ENCODE measurements around the gene OLFML3. TPM values are rescaled to one million over a fixed set of nuclear protein-coding genes. Genes with fewer than 3 reads are reported as not detected.

OLFML3 gene
- total and polyA plus RNA-seq, 7 experiments from 2014 or later, result 0.24 to 1.8 (median 1.1) TPM; not detected in 2

- intact Hi-C loops (cut with micrococcal nuclease), result no loop called here
- DNase-seq, result no peak
- ChIA-PET POLR2A (interaction anchor here (0.6 to 1.1 kb wide), 3 partner anchors 35 to 39 kb away, joined by 3 to 7 read pairs (median 3); no protein-coding TSS in a partner anchor), CTCF (interaction anchor here (0.7 kb wide), 1 partner anchor 36 kb away, joined by 3 read pairs; no protein-coding TSS in a partner anchor)
- no peak for ATAC-seq
- H3K4me1 Mint-ChIP-seq, result peaks cover 4 to 34% (median 19%) of the 10 kb centered on the region in 7 donors
- Histone ChIP-seq H3K36me3 (ENCODE audit: control insufficient read depth in 2 of 3, insufficient read depth in 3 of 3, low read length in 3 of 3) (peaks cover 49 to 84% (median 65%) of the 10 kb centered on the region in 3 experiments), H3K4me3 (ENCODE audit: low read length) (no peak overlapping the region), H3K27me3 (ENCODE audit: control insufficient read depth in 2 of 2, insufficient read depth in 2 of 2, low read length in 2 of 2) (no peaks in the 10 kb centered on the region), H3K9me3 (ENCODE audit: control insufficient read depth in 2 of 3, low read length in 3 of 3) (no peaks in the 10 kb centered on the region), H3K27ac (ENCODE audit: low read depth, low read length) (no peak overlapping the region), H3K4me1 (ENCODE audit: control insufficient read depth in 2 of 2, insufficient read depth in 2 of 2, low read length in 2 of 2) (no peaks in the 10 kb centered on the region)
- peaks cover 22 to 67% (median 49%) of the 10 kb centered on the region in 5 donors for H3K36me3 Mint-ChIP-seq
- no peaks in the 10 kb centered on the region for H3K27me3 Mint-ChIP-seq
- peak overlapping the region in 3 of 9 donors; percentile 21 to 38 (median 36) for H3K27ac Mint-ChIP-seq
- H3K9me3 Mint-ChIP-seq, result no peaks in the 10 kb centered on the region
- no peak overlapping the region for H3K4me3 Mint-ChIP-seq
These were observed 13.4 kb upstream of the OLFML3 start for GRCh38 chr1:113965703-113966412.

DNA sequence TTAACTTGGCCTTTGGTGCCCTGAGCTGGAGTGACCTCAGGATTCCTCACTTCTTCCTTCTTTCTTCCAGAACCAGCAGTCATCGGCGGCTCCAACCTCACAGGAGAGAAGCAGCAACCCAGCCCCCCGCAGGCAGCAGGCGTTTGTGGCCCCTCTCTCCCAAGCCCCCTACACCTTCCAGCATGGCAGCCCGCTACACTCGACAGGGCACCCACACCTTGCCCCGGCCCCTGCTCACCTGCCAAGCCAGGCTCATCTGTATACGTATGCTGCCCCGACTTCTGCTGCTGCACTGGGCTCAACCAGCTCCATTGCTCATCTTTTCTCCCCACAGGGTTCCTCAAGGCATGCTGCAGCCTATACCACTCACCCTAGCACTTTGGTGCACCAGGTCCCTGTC is 6.3 kb upstream of the OLFML3 start:
- H3K9me3 Mint-ChIP-seq, result no peaks in the 10 kb centered on the region
- peak; percentile 14 for ATAC-seq
- Histone ChIP-seq H3K27ac (ENCODE audit: low read depth, low read length) (no peak overlapping the region), H3K4me1 (ENCODE audit: control insufficient read depth in 2 of 2, insufficient read depth in 2 of 2, low read length in 2 of 2) (peaks cover 0 to 11% of the 10 kb centered on the region in 2 donors), H3K4me3 (ENCODE audit: low read length) (no peak overlapping the region), H3K36me3 (ENCODE audit: control insufficient read depth in 2 of 3, insufficient read depth in 3 of 3, low read length in 3 of 3) (peaks cover 42 to 74% (median 43%) of the 10 kb centered on the region in 3 experiments), H3K27me3 (ENCODE audit: control insufficient read depth in 2 of 2, insufficient read depth in 2 of 2, low read length in 2 of 2) (no peaks in the 10 kb centered on the region), H3K9me3 (ENCODE audit: control insufficient read depth in 2 of 3, low read length in 3 of 3) (no peaks in the 10 kb centered on the region)
- peak overlapping the region in 4 of 9 donors; percentile 47 to 70 (median 59) for H3K27ac Mint-ChIP-seq
- ChIA-PET POLR2A (no interaction called here), CTCF (interaction anchor here (0.6 kb wide), 1 partner anchor 500 kb away, joined by 4 read pairs; no protein-coding TSS in a partner anchor)
- H3K27me3 Mint-ChIP-seq, result no peaks in the 10 kb centered on the region
- H3K4me1 Mint-ChIP-seq, result peaks cover 20 to 60% (median 26%) of the 10 kb centered on the region in 7 donors
- intact Hi-C loops (cut with micrococcal nuclease), result loop anchor here in 1 of 2 donors (10.0 kb wide), 1 partner anchor 372 kb away; no protein-coding TSS in a partner anchor
- H3K4me3 Mint-ChIP-seq, result peak overlapping the region in 1 of 10 donors; percentile 53
- peaks cover 19 to 52% (median 37%) of the 10 kb centered on the region in 5 donors for H3K36me3 Mint-ChIP-seq
- DNase-seq, result no peak

DNA sequence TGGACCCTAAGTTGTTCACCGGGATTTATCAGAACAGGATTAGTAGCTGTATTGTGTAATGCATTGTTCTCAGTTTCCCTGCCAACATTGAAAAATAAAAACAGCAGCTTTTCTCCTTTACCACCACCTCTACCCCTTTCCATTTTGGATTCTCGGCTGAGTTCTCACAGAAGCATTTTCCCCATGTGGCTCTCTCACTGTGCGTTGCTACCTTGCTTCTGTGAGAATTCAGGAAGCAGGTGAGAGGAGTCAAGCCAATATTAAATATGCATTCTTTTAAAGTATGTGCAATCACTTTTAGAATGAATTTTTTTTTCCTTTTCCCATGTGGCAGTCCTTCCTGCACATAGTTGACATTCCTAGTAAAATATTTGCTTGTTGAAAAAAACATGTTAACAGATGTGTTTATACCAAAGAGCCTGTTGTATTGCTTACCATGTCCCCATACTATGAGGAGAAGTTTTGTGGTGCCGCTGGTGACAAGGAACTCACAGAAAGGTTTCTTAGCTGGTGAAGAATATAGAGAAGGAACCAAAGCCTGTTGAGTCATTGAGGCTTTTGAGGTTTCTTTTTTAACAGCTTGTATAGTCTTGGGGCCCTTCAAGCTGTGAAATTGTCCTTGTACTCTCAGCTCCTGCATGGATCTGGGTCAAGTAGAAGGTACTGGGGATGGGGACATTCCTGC is 3.9 kb upstream of the OLFML3 start:
- DNase-seq, result no peak
- Histone ChIP-seq H3K4me3 (ENCODE audit: low read length) (no peak overlapping the region), H3K27ac (ENCODE audit: low read depth, low read length) (no peak overlapping the region), H3K4me1 (ENCODE audit: control insufficient read depth in 2 of 2, insufficient read depth in 2 of 2, low read length in 2 of 2) (peaks cover 0 to 11% of the 10 kb centered on the region in 2 donors), H3K9me3 (ENCODE audit: control insufficient read depth in 2 of 3, low read length in 3 of 3) (no peaks in the 10 kb centered on the region), H3K36me3 (ENCODE audit: control insufficient read depth in 2 of 3, insufficient read depth in 3 of 3, low read length in 3 of 3) (peaks cover 18 to 50% (median 23%) of the 10 kb centered on the region in 3 experiments), H3K27me3 (ENCODE audit: control insufficient read depth in 2 of 2, insufficient read depth in 2 of 2, low read length in 2 of 2) (no peaks in the 10 kb centered on the region)
- H3K27me3 Mint-ChIP-seq, result no peaks in the 10 kb centered on the region
- peak overlapping the region; percentile 35 to 89 (median 70) for H3K27ac Mint-ChIP-seq
- peaks cover 23 to 62% (median 35%) of the 10 kb centered on the region in 7 donors for H3K4me1 Mint-ChIP-seq
- intact Hi-C loops (cut with micrococcal nuclease), result loop anchor here (5.0 to 10.0 kb wide), 2 partner anchors 369 to 582 kb away; no protein-coding TSS in a partner anchor
- ChIA-PET POLR2A (no interaction called here), CTCF (interaction anchor here (0.6 to 0.9 kb wide), 3 partner anchors 31 to 1128 kb away, joined by 3 to 6 read pairs (median 3); no protein-coding TSS in a partner anchor)
- peak; percentile 65 for ATAC-seq
- no peaks in the 10 kb centered on the region for H3K9me3 Mint-ChIP-seq
- H3K4me3 Mint-ChIP-seq, result peak overlapping the region in 1 of 10 donors; percentile 17
- peaks cover 10 to 32% (median 20%) of the 10 kb centered on the region in 5 donors for H3K36me3 Mint-ChIP-seq

- ATAC-seq (peak; percentile 39), DNase-seq (no peak)
- CTCF ChIA-PET, result interaction anchor here (0.7 to 1.4 kb wide), 4 partner anchors 13 to 50 kb away, joined by 3 to 4 read pairs (median 3); no protein-coding TSS in a partner anchor
- POLR2A ChIA-PET, result interaction anchor here (0.7 to 1.2 kb wide), 2 partner anchors 126 to 173 kb away, joined by 3 to 5 read pairs; no protein-coding TSS in a partner anchor
- Histone ChIP-seq H3K27me3 (ENCODE audit: control insufficient read depth in 2 of 2, insufficient read depth in 2 of 2, low read length in 2 of 2) (no peaks in the 10 kb centered on the region), H3K9me3 (ENCODE audit: control insufficient read depth in 2 of 3, low read length in 3 of 3) (no peaks in the 10 kb centered on the region), H3K27ac (ENCODE audit: low read depth, low read length) (no peak overlapping the region), H3K4me3 (ENCODE audit: low read length) (no peak overlapping the region), H3K36me3 (ENCODE audit: control insufficient read depth in 2 of 3, insufficient read depth in 3 of 3, low read length in 3 of 3) (peaks cover 6 to 36% (median 13%) of the 10 kb centered on the region in 3 experiments), H3K4me1 (ENCODE audit: control insufficient read depth in 2 of 2, insufficient read depth in 2 of 2, low read length in 2 of 2) (peaks cover 0 to 11% of the 10 kb centered on the region in 2 donors)
- Mint-ChIP-seq H3K4me1 (peaks cover 23 to 58% (median 35%) of the 10 kb centered on the region in 7 donors), H3K4me3 (peak overlapping the region in 1 of 10 donors; percentile 25), H3K27me3 (no peaks in the 10 kb centered on the region), H3K36me3 (peaks cover 7 to 29% (median 15%) of the 10 kb centered on the region in 5 donors), H3K9me3 (no peaks in the 10 kb centered on the region), H3K27ac (peak overlapping the region in 8 of 9 donors; percentile 16 to 77 (median 65))
- intact Hi-C loops (cut with micrococcal nuclease), result loop anchor here (5.0 to 10.0 kb wide), 2 partner anchors 368 to 581 kb away; no protein-coding TSS in a partner anchor
These were observed 2.5 kb upstream of the OLFML3 start for GRCh38 chr1:113976609-113977278.

DNA sequence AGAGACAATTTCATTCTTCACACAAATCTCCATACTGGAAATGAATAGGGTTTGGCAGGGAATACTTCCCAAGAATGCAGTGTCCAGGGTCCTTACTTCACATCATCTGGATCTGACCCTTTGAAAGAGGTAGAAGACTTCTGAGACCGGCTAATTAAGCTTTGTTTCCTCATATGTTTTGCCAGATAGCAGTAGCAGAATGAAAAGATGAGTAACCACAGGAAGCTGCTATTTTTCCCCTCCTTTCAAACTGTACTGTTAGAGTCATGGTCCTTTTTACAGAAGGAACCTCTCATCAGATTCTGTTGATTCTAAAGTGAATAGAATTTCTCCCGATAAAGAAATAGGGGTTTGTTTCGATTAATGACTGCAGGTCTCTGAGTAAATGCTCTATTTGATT is 1.4 kb upstream of the OLFML3 start:
- no peaks in the 10 kb centered on the region for H3K27me3 Mint-ChIP-seq
- no peak overlapping the region for H3K4me3 ChIP-seq (ENCODE audit: low read length)
- intact Hi-C loops (cut with micrococcal nuclease), result loop anchor here (1.0 to 10.0 kb wide), 8 partner anchors 48 to 837 kb away; partner anchors contain the start of gene DENND2C (in 1 of the 2)
- H3K4me3 Mint-ChIP-seq, result no peak overlapping the region
- H3K27ac Mint-ChIP-seq, result peak overlapping the region in 4 of 9 donors; percentile 25 to 70 (median 44)
- ATAC-seq (no peak), DNase-seq (no peak)
- peaks cover 0 to 11% of the 10 kb centered on the region in 2 donors for H3K4me1 ChIP-seq (ENCODE audit: control insufficient read depth in 2 of 2, insufficient read depth in 2 of 2, low read length in 2 of 2)
- peaks cover 0 to 24% (median 4%) of the 10 kb centered on the region in 3 experiments for H3K36me3 ChIP-seq (ENCODE audit: control insufficient read depth in 2 of 3, insufficient read depth in 3 of 3, low read length in 3 of 3)
- H3K9me3 Mint-ChIP-seq, result no peaks in the 10 kb centered on the region
- ChIA-PET CTCF (interaction anchor here (0.7 to 1.4 kb wide), 2 partner anchors 13 to 47 kb away, joined by 3 read pairs; no protein-coding TSS in a partner anchor), POLR2A (interaction anchor here (0.6 to 1.2 kb wide), 2 partner anchors 23 to 174 kb away, joined by 3 to 5 read pairs; no protein-coding TSS in a partner anchor)
- no peaks in the 10 kb centered on the region for H3K27me3 ChIP-seq (ENCODE audit: control insufficient read depth in 2 of 2, insufficient read depth in 2 of 2, low read length in 2 of 2)
- no peaks in the 10 kb centered on the region for H3K9me3 ChIP-seq (ENCODE audit: control insufficient read depth in 2 of 3, low read length in 3 of 3)
- H3K4me1 Mint-ChIP-seq, result peaks cover 24 to 52% (median 35%) of the 10 kb centered on the region in 7 donors
- H3K27ac ChIP-seq (ENCODE audit: low read depth, low read length), result no peak overlapping the region
- peaks cover 0 to 19% (median 8%) of the 10 kb centered on the region in 5 donors for H3K36me3 Mint-ChIP-seq

Measured in naive thymus-derived CD4-positive, alpha-beta T cell (primary cell).